Measurements from ENCODE around the gene CNP.
"Not testable (repeated sequence)": the region's sequence is repeated elsewhere in the genome, so short reads cannot be mapped to it uniquely, and the experiment has no call there.

Gene CNP

GRCh38 chr17:41996855-41997164 is 30.2 kb downstream of the CNP start:
- no peak overlapping the region for H3K9ac ChIP-seq (ENCODE audit: low read length)
- no peaks in the 10 kb centered on the region for H3K27me3 ChIP-seq (ENCODE audit: control insufficient read depth in 1 of 2, insufficient read depth in 2 of 2, low read length in 2 of 2)
- H3K27ac ChIP-seq (ENCODE audit: low read depth, low read length), result no peak overlapping the region
- H3K36me3 ChIP-seq (ENCODE audit: insufficient read depth, low read length), result peaks cover 76% of the 10 kb centered on the region
- H3K9me3 ChIP-seq (ENCODE audit: low read length), result no peaks in the 10 kb centered on the region
- H3K4me1 ChIP-seq (ENCODE audit: insufficient read depth, low read length), result no peaks in the 10 kb centered on the region
- H3K4me3 ChIP-seq (ENCODE audit: low read depth in 1 of 2, low read length in 2 of 2), result no peak overlapping the region

- H3K4me1 ChIP-seq (ENCODE audit: insufficient read depth, low read length), result no peaks in the 10 kb centered on the region
- H3K27ac ChIP-seq (ENCODE audit: low read depth, low read length), result no peak overlapping the region
- H3K36me3 ChIP-seq (ENCODE audit: insufficient read depth, low read length), result peaks cover 69% of the 10 kb centered on the region
These were observed 31.9 kb downstream of the CNP start for GRCh38 chr17:41998497-41998896.

GRCh38 chr17:42000413-42001133 is 34.0 kb downstream of the CNP start:
- H3K27me3 ChIP-seq (ENCODE audit: control insufficient read depth in 1 of 2, insufficient read depth in 2 of 2, low read length in 2 of 2), result no peaks in the 10 kb centered on the region
- H3K36me3 ChIP-seq (ENCODE audit: insufficient read depth, low read length), result peaks cover 53% of the 10 kb centered on the region
- no peak overlapping the region for H3K9ac ChIP-seq (ENCODE audit: low read length)
- peaks cover 5% of the 10 kb centered on the region for H3K4me1 ChIP-seq (ENCODE audit: insufficient read depth, low read length)
- no peak overlapping the region for H3K27ac ChIP-seq (ENCODE audit: low read depth, low read length)
- H3K4me3 ChIP-seq (ENCODE audit: low read depth in 1 of 2, low read length in 2 of 2), result no peak overlapping the region
- H3K9me3 ChIP-seq (ENCODE audit: low read length), result no peaks in the 10 kb centered on the region

More at GRCh38 chr17:41998497-41998896, 31.9 kb downstream of the CNP start:
- Histone ChIP-seq H3K9ac (ENCODE audit: low read length) (no peak overlapping the region), H3K9me3 (ENCODE audit: low read length) (no peaks in the 10 kb centered on the region), H3K27me3 (ENCODE audit: control insufficient read depth in 1 of 2, insufficient read depth in 2 of 2, low read length in 2 of 2) (no peaks in the 10 kb centered on the region), H3K4me3 (ENCODE audit: low read depth in 1 of 2, low read length in 2 of 2) (no peak overlapping the region)

- Histone ChIP-seq H3K27me3 (ENCODE audit: control insufficient read depth in 1 of 2, insufficient read depth in 2 of 2, low read length in 2 of 2) (no peaks in the 10 kb centered on the region), H3K4me3 (ENCODE audit: low read depth in 1 of 2, low read length in 2 of 2) (no peak overlapping the region), H3K9me3 (ENCODE audit: low read length) (no peaks in the 10 kb centered on the region), H3K9ac (ENCODE audit: low read length) (no peak overlapping the region), H3K27ac (ENCODE audit: low read depth, low read length) (no peak overlapping the region), H3K4me1 (ENCODE audit: insufficient read depth, low read length) (peaks cover 5% of the 10 kb centered on the region), H3K36me3 (ENCODE audit: insufficient read depth, low read length) (peaks cover 42% of the 10 kb centered on the region)
These were observed 35.1 kb downstream of the CNP start for GRCh38 chr17:42001729-42002128.

GRCh38 chr17:42002175-42002791 is 35.7 kb downstream of the CNP start:
- Histone ChIP-seq H3K4me1 (ENCODE audit: insufficient read depth, low read length) (peaks cover 5% of the 10 kb centered on the region), H3K36me3 (ENCODE audit: insufficient read depth, low read length) (peaks cover 36% of the 10 kb centered on the region), H3K27ac (ENCODE audit: low read depth, low read length) (no peak overlapping the region), H3K27me3 (ENCODE audit: control insufficient read depth in 1 of 2, insufficient read depth in 2 of 2, low read length in 2 of 2) (no peaks in the 10 kb centered on the region), H3K9ac (ENCODE audit: low read length) (no peak overlapping the region), H3K9me3 (ENCODE audit: low read length) (no peaks in the 10 kb centered on the region), H3K4me3 (ENCODE audit: low read depth in 1 of 2, low read length in 2 of 2) (no peak overlapping the region)

- no peak overlapping the region for H3K9ac ChIP-seq (ENCODE audit: low read length)
- no peak overlapping the region for H3K4me3 ChIP-seq (ENCODE audit: low read depth in 1 of 2, low read length in 2 of 2)
- H3K36me3 ChIP-seq (ENCODE audit: insufficient read depth, low read length), result peaks cover 30% of the 10 kb centered on the region
- no peak overlapping the region for H3K27ac ChIP-seq (ENCODE audit: low read depth, low read length)
- peaks cover 5% of the 10 kb centered on the region for H3K4me1 ChIP-seq (ENCODE audit: insufficient read depth, low read length)
- no peaks in the 10 kb centered on the region for H3K27me3 ChIP-seq (ENCODE audit: control insufficient read depth in 1 of 2, insufficient read depth in 2 of 2, low read length in 2 of 2)
- no peaks in the 10 kb centered on the region for H3K9me3 ChIP-seq (ENCODE audit: low read length)
These were observed 36.3 kb downstream of the CNP start for GRCh38 chr17:42002792-42003301.

- Histone ChIP-seq H3K36me3 (ENCODE audit: insufficient read depth, low read length) (peaks cover 16% of the 10 kb centered on the region), H3K4me1 (ENCODE audit: insufficient read depth, low read length) (peaks cover 11% of the 10 kb centered on the region), H3K9me3 (ENCODE audit: low read length) (no peaks in the 10 kb centered on the region), H3K27me3 (ENCODE audit: control insufficient read depth in 1 of 2, insufficient read depth in 2 of 2, low read length in 2 of 2) (no peaks in the 10 kb centered on the region), H3K4me3 (ENCODE audit: low read depth in 1 of 2, low read length in 2 of 2) (no peak overlapping the region), H3K27ac (ENCODE audit: low read depth, low read length) (no peak overlapping the region), H3K9ac (ENCODE audit: low read length) (no peak overlapping the region)
These were observed 38.6 kb downstream of the CNP start for GRCh38 chr17:42005166-42005565.

- H3K27ac ChIP-seq (ENCODE audit: low read depth, low read length), result no peak overlapping the region
- H3K36me3 ChIP-seq (ENCODE audit: insufficient read depth, low read length), result no peaks in the 10 kb centered on the region
- H3K27me3 ChIP-seq (ENCODE audit: control insufficient read depth in 1 of 2, insufficient read depth in 2 of 2, low read length in 2 of 2), result no peaks in the 10 kb centered on the region
- no peaks in the 10 kb centered on the region for H3K9me3 ChIP-seq (ENCODE audit: low read length)
- no peak overlapping the region for H3K4me3 ChIP-seq (ENCODE audit: low read depth in 1 of 2, low read length in 2 of 2)
- peaks cover 21% of the 10 kb centered on the region for H3K4me1 ChIP-seq (ENCODE audit: insufficient read depth, low read length)
- H3K9ac ChIP-seq (ENCODE audit: low read length), result no peak overlapping the region
These were observed 42.6 kb downstream of the CNP start for GRCh38 chr17:42009170-42009569.

GRCh38 chr17:42010266-42010680 is 43.7 kb downstream of the CNP start:
- H3K9me3 ChIP-seq (ENCODE audit: low read length); H3K27me3 ChIP-seq (ENCODE audit: control insufficient read depth in 1 of 2, insufficient read depth in 2 of 2, low read length in 2 of 2); H3K36me3 ChIP-seq (ENCODE audit: insufficient read depth, low read length); H3K4me3 ChIP-seq (ENCODE audit: low read depth in 1 of 2, low read length in 2 of 2); H3K27ac ChIP-seq (ENCODE audit: low read depth, low read length); H3K9ac ChIP-seq (ENCODE audit: low read length): not testable (repeated sequence)
- H3K4me1 ChIP-seq (ENCODE audit: insufficient read depth, low read length), result peaks cover 21% of the 10 kb centered on the region

- Histone ChIP-seq H3K9me3 (ENCODE audit: low read length) (no peaks in the 10 kb centered on the region), H3K27ac (ENCODE audit: low read depth, low read length) (no peak overlapping the region), H3K27me3 (ENCODE audit: control insufficient read depth in 1 of 2, insufficient read depth in 2 of 2, low read length in 2 of 2) (no peaks in the 10 kb centered on the region), H3K4me3 (ENCODE audit: low read depth in 1 of 2, low read length in 2 of 2) (no peak overlapping the region), H3K4me1 (ENCODE audit: insufficient read depth, low read length) (peaks cover 29% of the 10 kb centered on the region), H3K9ac (ENCODE audit: low read length) (no peak overlapping the region), H3K36me3 (ENCODE audit: insufficient read depth, low read length) (no peaks in the 10 kb centered on the region)
These were observed 44.4 kb downstream of the CNP start for GRCh38 chr17:42010898-42011516.

GRCh38 chr17:42012363-42012762 is 45.8 kb downstream of the CNP start:
- not testable (repeated sequence) for H3K9ac ChIP-seq (ENCODE audit: low read length); H3K4me3 ChIP-seq (ENCODE audit: low read depth in 1 of 2, low read length in 2 of 2); H3K27me3 ChIP-seq (ENCODE audit: control insufficient read depth in 1 of 2, insufficient read depth in 2 of 2, low read length in 2 of 2); H3K9me3 ChIP-seq (ENCODE audit: low read length); H3K27ac ChIP-seq (ENCODE audit: low read depth, low read length); H3K36me3 ChIP-seq (ENCODE audit: insufficient read depth, low read length)
- H3K4me1 ChIP-seq (ENCODE audit: insufficient read depth, low read length), result peaks cover 32% of the 10 kb centered on the region
